GM21360 (cell line): ENCODE measurements around the gene KDM1A.

ENCODE experiments used
- ATAC-seq: cut with Tn5 transposase; IDR thresholded peaks from one replicate; pipeline ENCODE4 v1.9.1; 2021; ENCODE audit warnings: mild to moderate bottlenecking, moderate library complexity; ENCODE audit not compliant: unreplicated experiment

The KDM1A gene

GRCh38 chr1:23129846-23130245 is 110.6 kb downstream of the KDM1A start:
- ATAC-seq: no peak

- no peak for ATAC-seq
These were observed 112.8 kb downstream of the KDM1A start for GRCh38 chr1:23132033-23132432.
